ENCODE results near the gene DPP3.

Gene DPP3

GRCh38 chr11:66484806-66485380 is 4.7 kb downstream of the DPP3 start:
- no peak for DNase-seq (ENCODE audit: low read depth)

GRCh38 chr11:66488957-66489356 is 8.7 kb downstream of the DPP3 start:
- DNase-seq (ENCODE audit: low read depth) = no peak

- DNase-seq (ENCODE audit: low read depth) = no peak
These were observed 9.4 kb downstream of the DPP3 start for GRCh38 chr11:66489636-66490035.

GRCh38 chr11:66491315-66491935 is 11.2 kb downstream of the DPP3 start:
- DNase-seq (ENCODE audit: low read depth) = no peak

- DNase-seq (ENCODE audit: low read depth) = no peak
These were observed 12.1 kb downstream of the DPP3 start for GRCh38 chr11:66492161-66492865.

- DNase-seq (ENCODE audit: low read depth) = no peak
These were observed 12.9 kb downstream of the DPP3 start for GRCh38 chr11:66493130-66493529.

- DNase-seq (ENCODE audit: low read depth) = no peak
These were observed 14.2 kb downstream of the DPP3 start for GRCh38 chr11:66494458-66494857.

- no peak for DNase-seq (ENCODE audit: low read depth)
These were observed 14.7 kb downstream of the DPP3 start for GRCh38 chr11:66494935-66495334.

GRCh38 chr11:66495401-66495854 is 15.2 kb downstream of the DPP3 start:
- no peak for DNase-seq (ENCODE audit: low read depth)

GRCh38 chr11:66497206-66497605 is 17.0 kb downstream of the DPP3 start:
- DNase-seq (ENCODE audit: low read depth) = no peak

- DNase-seq (ENCODE audit: low read depth) = no peak
These were observed 18.3 kb downstream of the DPP3 start for GRCh38 chr11:66498506-66498905.

- DNase-seq (ENCODE audit: low read depth) = no peak
These were observed 25.1 kb downstream of the DPP3 start for GRCh38 chr11:66505276-66505816.

GRCh38 chr11:66509131-66509561 is 28.9 kb downstream of the DPP3 start:
- DNase-seq (ENCODE audit: low read depth) = no peak

GRCh38 chr11:66510271-66510989 is 30.2 kb downstream of the DPP3 start, which contains the start of gene BBS1:
BBS1 (plus strand) TSS chr11:66510635; CDS start chr11:66510660, 25 bp downstream.
- peak; percentile 56 for DNase-seq (ENCODE audit: low read depth)

- DNase-seq (ENCODE audit: low read depth) = no peak
These were observed 30.7 kb downstream of the DPP3 start for GRCh38 chr11:66510990-66511339.

GRCh38 chr11:66523611-66524010 is 43.4 kb downstream of the DPP3 start:
- DNase-seq (ENCODE audit: low read depth) = no peak

GRCh38 chr11:66524304-66525040 is 44.2 kb downstream of the DPP3 start:
- DNase-seq (ENCODE audit: low read depth) = no peak

GRCh38 chr11:66529069-66529468 is 48.8 kb downstream of the DPP3 start:
- no peak for DNase-seq (ENCODE audit: low read depth)

- no peak for DNase-seq (ENCODE audit: low read depth)
These were observed 49.4 kb downstream of the DPP3 start for GRCh38 chr11:66529655-66530054.

GRCh38 chr11:66530927-66531709 is 50.9 kb downstream of the DPP3 start:
- DNase-seq (ENCODE audit: low read depth) = no peak

GRCh38 chr11:66531841-66532240 is 51.6 kb downstream of the DPP3 start:
- no peak for DNase-seq (ENCODE audit: low read depth)
